Ascending aorta (tissue), 2 donors: ENCODE data around the gene ZBTB49. TPM values are rescaled to one million over a fixed set of nuclear protein-coding genes. Genes with fewer than 3 reads are reported as not detected.
"Not testable (repeated sequence)": the region's sequence is repeated elsewhere in the genome, so short reads cannot be mapped to it uniquely, and the experiment has no call there.

Source experiments
- DNase-seq, 2 donors: peaks; one replicate each; pipeline ENCODE4 v3.0.0-alpha.2; 2019; ENCODE audit warnings: low spot score in 2 of 2
- H3K27ac ChIP-seq, 2 donors: fragments of 200-600 bp; sonication (generic); one replicate each; pipeline ENCODE4 v1.5.1; 2016 to 2017; ENCODE audit warnings: mild to moderate bottlenecking in 1 of 2
- H3K27me3 ChIP-seq: fragments of 200-600 bp; sonication (generic); one replicate; pipeline ENCODE4 v1.5.1; 2017
- H3K36me3 ChIP-seq, 2 donors: fragments of 200-600 bp; sonication (generic); one replicate each; pipeline ENCODE4 v1.5.1; 2016
- H3K4me1 ChIP-seq, 2 donors: fragments of 200-600 bp; sonication (generic); one replicate each; pipeline ENCODE4 v1.5.1; 2016 to 2017; ENCODE audit warnings: mild to moderate bottlenecking in 1 of 2
- H3K4me3 ChIP-seq, 2 donors: fragments of 200-600 bp; sonication (generic); one replicate each; pipeline ENCODE4 v1.5.1; 2016 to 2017; ENCODE audit warnings: mild to moderate bottlenecking in 1 of 2
- H3K9me3 ChIP-seq, 2 donors: fragments of 200-600 bp; sonication (generic); one replicate each; pipeline ENCODE4 v1.5.1; 2016
- CTCF ChIP-seq, 3 experiments: fragments of 200-600 bp in 2 of 3; fragments of 450-650 bp in 1 of 3; sonication (generic) in 2 of 3; IDR thresholded peaks; one replicate each; pipeline ENCODE4 v1.5.1; 2016 to 2019; ENCODE audit warnings: antibody characterized with exemption in 3 of 3, mild to moderate bottlenecking in 1 of 3, moderate library complexity in 1 of 3
- intact Hi-C: fragments of 100-400 bp; cut with DNase I; formaldehyde crosslinking; loops from one replicate; pipeline ENCODE4 v1.15.1; 2023
- total RNA-seq: library from RNA; depleted of rRNA; stranded (reverse); fragments of >200 nt; gene quantifications from one replicate; pipeline ENCODE4 v1.1.0, GENCODE V29; 2016

The ZBTB49 gene
- total RNA-seq, 1 donor from 2014 or later = not detected

GRCh38 chr4:4341861-4342650 is 52.0 kb downstream of the ZBTB49 start:
- TF ChIP-seq CTCF (IDR thresholded peaks at IDR 0.05) = no peak
- DNase-seq = no peak
- H3K27me3 ChIP-seq = no peaks in the 10 kb centered on the region
- H3K36me3 ChIP-seq = no peaks in the 10 kb centered on the region
- H3K4me1 ChIP-seq = no peaks in the 10 kb centered on the region
- intact Hi-C loops = no loop called here
- no peak overlapping the region for H3K4me3 ChIP-seq
- H3K27ac ChIP-seq = no peak overlapping the region
- H3K9me3 ChIP-seq = no peaks in the 10 kb centered on the region

GRCh38 chr4:4343038-4343437 is 53.0 kb downstream of the ZBTB49 start:
- no peak for TF ChIP-seq CTCF (IDR thresholded peaks at IDR 0.05)
- Histone ChIP-seq H3K36me3 (no peaks in the 10 kb centered on the region), H3K9me3 (no peaks in the 10 kb centered on the region), H3K4me3 (no peak overlapping the region), H3K27me3 (no peaks in the 10 kb centered on the region), H3K27ac (no peak overlapping the region), H3K4me1 (no peaks in the 10 kb centered on the region)
- DNase-seq = no peak
- intact Hi-C loops = no loop called here

GRCh38 chr4:4344915-4345527 is 55.0 kb downstream of the ZBTB49 start:
- Histone ChIP-seq H3K36me3 (no peaks in the 10 kb centered on the region), H3K9me3 (no peaks in the 10 kb centered on the region), H3K4me1 (no peaks in the 10 kb centered on the region), H3K27me3 (no peaks in the 10 kb centered on the region), H3K27ac (no peak overlapping the region), H3K4me3 (no peak overlapping the region)
- intact Hi-C loops = no loop called here
- DNase-seq = no peak
- no peak for TF ChIP-seq CTCF (IDR thresholded peaks at IDR 0.05)

GRCh38 chr4:4347585-4347984 is 57.5 kb downstream of the ZBTB49 start:
- no peaks in the 10 kb centered on the region for H3K27me3 ChIP-seq
- H3K4me1 ChIP-seq = no peaks in the 10 kb centered on the region
- H3K9me3 ChIP-seq = no peaks in the 10 kb centered on the region
- no peak overlapping the region for H3K4me3 ChIP-seq
- H3K36me3 ChIP-seq = no peaks in the 10 kb centered on the region
- intact Hi-C loops = no loop called here
- no peak for DNase-seq
- H3K27ac ChIP-seq = no peak overlapping the region
- no peak for TF ChIP-seq CTCF (IDR thresholded peaks at IDR 0.05)

- H3K9me3 ChIP-seq, H3K27ac ChIP-seq, H3K36me3 ChIP-seq, DNase-seq, H3K4me1 ChIP-seq, intact Hi-C loops, H3K27me3 ChIP-seq, H3K4me3 ChIP-seq: not testable (repeated sequence)
Observed at GRCh38 chr4:4348585-4348984, 58.5 kb downstream of the ZBTB49 start.

- H3K4me3 ChIP-seq = no peak overlapping the region
- no peaks in the 10 kb centered on the region for H3K36me3 ChIP-seq
- H3K4me1 ChIP-seq = no peaks in the 10 kb centered on the region
- intact Hi-C loops = no loop called here
- no peak overlapping the region for H3K27ac ChIP-seq
- TF ChIP-seq CTCF (IDR thresholded peaks at IDR 0.05) = no peak
- no peak for DNase-seq
- no peaks in the 10 kb centered on the region for H3K9me3 ChIP-seq
- H3K27me3 ChIP-seq = no peaks in the 10 kb centered on the region
Observed at GRCh38 chr4:4349867-4350266, 59.8 kb downstream of the ZBTB49 start.
